GM23338 (cell line): ENCODE data around the gene KIF25. TPM values are rescaled to one million over a fixed set of nuclear protein-coding genes. Genes with fewer than 3 reads are reported as not detected.

Source experiments
- ATAC-seq: fragments of 200-7000 bp; cut with Tn5 transposase; 3 replicates; pipeline ENCODE4 v1.9.1; 2020
- DNase-seq: peaks from one replicate; pipeline ENCODE4 v3.0.0-alpha.2; 2015; ENCODE audit warnings: low spot score
- H2AFZ ChIP-seq: fragments of 200-600 bp; sonication (generic); 2 replicates; pipeline ENCODE4 v1.8.0; 2016; ENCODE audit warnings: antibody characterized with exemption, mild to moderate bottlenecking, moderate library complexity
- H3F3A ChIP-seq: fragments of 200-600 bp; sonication (generic); replicated peaks from 2 replicates; pipeline ENCODE4 v1.8.0; 2017; ENCODE audit warnings: antibody characterized with exemption, mixed run types, low read depth
- H3K27ac ChIP-seq: fragments of 200-600 bp; sonication (generic); 2 replicates; pipeline ENCODE4 v1.6.1; 2016; ENCODE audit warnings: low read depth
- H3K27me3 ChIP-seq: fragments of 200-600 bp; sonication (generic); 2 replicates; pipeline ENCODE4 v1.8.0; 2016; ENCODE audit warnings: mild to moderate bottlenecking, mixed run types, moderate library complexity; ENCODE audit not compliant: insufficient read depth
- H3K36me3 ChIP-seq: fragments of 200-600 bp; sonication (generic); 2 replicates; pipeline ENCODE4 v1.8.0; 2016; ENCODE audit warnings: mild to moderate bottlenecking; ENCODE audit not compliant: insufficient read depth
- H3K4me1 ChIP-seq: fragments of 200-600 bp; sonication (generic); 2 replicates; pipeline ENCODE4 v1.8.0; 2016; ENCODE audit warnings: mild to moderate bottlenecking, moderate library complexity; ENCODE audit not compliant: insufficient read depth
- H3K4me2 ChIP-seq: fragments of 200-600 bp; sonication (generic); 2 replicates; pipeline ENCODE4 v1.7.1; 2017; ENCODE audit warnings: mixed run types
- H3K4me3 ChIP-seq: fragments of 200-600 bp; sonication (generic); 2 replicates; pipeline ENCODE4 v1.6.1; 2016; ENCODE audit warnings: mixed run types
- H3K79me2 ChIP-seq: fragments of 200-600 bp; sonication (generic); replicated peaks from 2 replicates; pipeline ENCODE4 v1.8.0; 2017; ENCODE audit warnings: mild to moderate bottlenecking; ENCODE audit not compliant: insufficient read depth
- H3K9me2 ChIP-seq: fragments of 200-600 bp; sonication (generic); 2 replicates; pipeline ENCODE4 v1.8.0; 2017; ENCODE audit not compliant: insufficient read depth
- H4K20me1 ChIP-seq: fragments of 200-600 bp; sonication (generic); replicated peaks from 2 replicates; pipeline ENCODE4 v1.8.0; 2017; ENCODE audit warnings: mild to moderate bottlenecking; ENCODE audit not compliant: insufficient read depth
- H3K27ac Mint-ChIP-seq: 2 replicates; pipeline ENCODE4 v1.8.0; 2020; ENCODE audit warnings: inconsistent platforms, mild to moderate bottlenecking, moderate library complexity, mixed read lengths
- H3K27me3 Mint-ChIP-seq: 3 replicates; pipeline ENCODE4 v1.8.0; 2022; ENCODE audit warnings: low read depth, mild to moderate bottlenecking, moderate library complexity, mixed read lengths, inconsistent platforms; ENCODE audit not compliant: insufficient read depth, poor library complexity
- H3K36me3 Mint-ChIP-seq: 3 replicates; pipeline ENCODE4 v1.8.0; 2021; ENCODE audit warnings: low read depth, mild to moderate bottlenecking, inconsistent platforms, moderate library complexity, mixed read lengths
- H3K4me1 Mint-ChIP-seq: 3 replicates; pipeline ENCODE4 v1.8.0; 2020; ENCODE audit warnings: mild to moderate bottlenecking, inconsistent platforms, mixed read lengths
- H3K4me3 Mint-ChIP-seq: 3 replicates; pipeline ENCODE4 v1.8.0; 2021; ENCODE audit warnings: moderate library complexity, mild to moderate bottlenecking, inconsistent platforms, mixed read lengths
- H3K9me3 Mint-ChIP-seq: 3 replicates; pipeline ENCODE4 v1.8.0; 2020; ENCODE audit warnings: moderate library complexity, mild to moderate bottlenecking, inconsistent platforms, mixed read lengths
- CREB1 ChIP-seq: fragments of 250-450 bp; sonication (Bioruptor Pico); IDR thresholded peaks from 2 replicates; pipeline ENCODE4 v1.5.0; 2020; ENCODE audit warnings: low read depth, mild to moderate bottlenecking, moderate library complexity
- EZH2phosphoT487 ChIP-seq: fragments of 200-600 bp; sonication (generic); IDR thresholded peaks from one replicate; pipeline ENCODE4 v1.8.1; 2018; ENCODE audit warnings: antibody characterized with exemption; ENCODE audit not compliant: unreplicated experiment
- JUNB ChIP-seq: IDR thresholded peaks from one replicate; pipeline ENCODE4 v1.6.1; 2016; ENCODE audit warnings: antibody characterized with exemption; ENCODE audit not compliant: unreplicated experiment
- NANOG ChIP-seq: IDR thresholded peaks from 2 replicates; pipeline ENCODE4 v1.6.1; 2016; ENCODE audit warnings: antibody characterized with exemption, borderline replicate concordance
- POLR2AphosphoS5 ChIP-seq: IDR thresholded peaks from 2 replicates; pipeline ENCODE4 v1.6.1; 2016; ENCODE audit warnings: antibody characterized with exemption, low read depth
- STAT1 ChIP-seq: IDR thresholded peaks from one replicate; pipeline ENCODE4 v1.6.1; 2016; ENCODE audit warnings: antibody characterized with exemption; ENCODE audit not compliant: unreplicated experiment
- ZNF114 ChIP-seq: fragments of 250-450 bp; sonication (Bioruptor Pico); IDR thresholded peaks from 2 replicates; pipeline ENCODE4 v1.5.0; 2020; ENCODE audit warnings: mild to moderate bottlenecking, moderate library complexity
- ZNF331 ChIP-seq: fragments of 250-450 bp; sonication (Bioruptor Pico); IDR thresholded peaks from 2 replicates; pipeline ENCODE4 v1.5.0; 2020; ENCODE audit warnings: low read depth, mild to moderate bottlenecking, moderate library complexity
- polyA plus RNA-seq: library from polyadenylated mRNA; unstranded; fragments of >200 nt; fragmentation: Nextera tagmentation; extraction: Ambion mirVana; gene quantifications from 2 replicates; pipeline ENCODE4 v1.2.1, GENCODE V29; 2016
- total RNA-seq: library from RNA; depleted of rRNA; stranded (reverse); fragments of >200 nt; shearing (Covaris generic); gene quantifications from 2 replicates; pipeline ENCODE4 v1.2.3, GENCODE V29; 2014
- TF ChIP-seq, protein P1 (sequence below): IDR thresholded peaks from one replicate; pipeline ENCODE4 v1.6.1; 2018; ENCODE audit warnings: antibody characterized with exemption; ENCODE audit not compliant: unreplicated experiment
- TF ChIP-seq, protein P2 (sequence below): fragments of 250-450 bp; sonication (Bioruptor Pico); IDR thresholded peaks from 2 replicates; pipeline ENCODE4 v1.5.0; 2020; ENCODE audit warnings: mild to moderate bottlenecking, moderate library complexity
- TF ChIP-seq, protein P3 (sequence below): IDR thresholded peaks from 2 replicates; pipeline ENCODE4 v1.6.1; 2016; ENCODE audit warnings: antibody characterized with exemption

Gene KIF25
- total and polyA plus RNA-seq, 2 experiments from 2014 or later = 0.69 to 0.76 TPM

DNA sequence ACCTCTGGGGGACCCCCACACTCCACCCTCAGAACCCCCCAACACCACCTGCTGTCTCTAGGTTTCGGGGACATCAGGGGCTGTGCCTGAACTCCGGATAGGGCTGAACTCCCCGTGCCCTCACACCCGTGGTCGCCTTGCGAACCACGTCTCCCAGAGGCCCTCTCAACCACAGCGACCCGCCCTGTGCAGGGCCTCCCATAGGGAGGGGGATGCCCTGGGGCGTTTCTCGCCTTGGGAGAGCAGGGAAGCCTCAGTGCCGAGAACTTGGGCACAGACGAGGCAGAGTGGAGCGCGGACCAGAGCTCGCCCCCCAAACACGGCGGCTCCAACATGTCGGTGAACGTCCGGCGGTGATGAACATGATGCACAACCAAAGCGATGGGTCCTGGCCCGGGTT lies 74.8 kb downstream of the KIF25 start (continued):
- TF ChIP-seq, protein P1, sequence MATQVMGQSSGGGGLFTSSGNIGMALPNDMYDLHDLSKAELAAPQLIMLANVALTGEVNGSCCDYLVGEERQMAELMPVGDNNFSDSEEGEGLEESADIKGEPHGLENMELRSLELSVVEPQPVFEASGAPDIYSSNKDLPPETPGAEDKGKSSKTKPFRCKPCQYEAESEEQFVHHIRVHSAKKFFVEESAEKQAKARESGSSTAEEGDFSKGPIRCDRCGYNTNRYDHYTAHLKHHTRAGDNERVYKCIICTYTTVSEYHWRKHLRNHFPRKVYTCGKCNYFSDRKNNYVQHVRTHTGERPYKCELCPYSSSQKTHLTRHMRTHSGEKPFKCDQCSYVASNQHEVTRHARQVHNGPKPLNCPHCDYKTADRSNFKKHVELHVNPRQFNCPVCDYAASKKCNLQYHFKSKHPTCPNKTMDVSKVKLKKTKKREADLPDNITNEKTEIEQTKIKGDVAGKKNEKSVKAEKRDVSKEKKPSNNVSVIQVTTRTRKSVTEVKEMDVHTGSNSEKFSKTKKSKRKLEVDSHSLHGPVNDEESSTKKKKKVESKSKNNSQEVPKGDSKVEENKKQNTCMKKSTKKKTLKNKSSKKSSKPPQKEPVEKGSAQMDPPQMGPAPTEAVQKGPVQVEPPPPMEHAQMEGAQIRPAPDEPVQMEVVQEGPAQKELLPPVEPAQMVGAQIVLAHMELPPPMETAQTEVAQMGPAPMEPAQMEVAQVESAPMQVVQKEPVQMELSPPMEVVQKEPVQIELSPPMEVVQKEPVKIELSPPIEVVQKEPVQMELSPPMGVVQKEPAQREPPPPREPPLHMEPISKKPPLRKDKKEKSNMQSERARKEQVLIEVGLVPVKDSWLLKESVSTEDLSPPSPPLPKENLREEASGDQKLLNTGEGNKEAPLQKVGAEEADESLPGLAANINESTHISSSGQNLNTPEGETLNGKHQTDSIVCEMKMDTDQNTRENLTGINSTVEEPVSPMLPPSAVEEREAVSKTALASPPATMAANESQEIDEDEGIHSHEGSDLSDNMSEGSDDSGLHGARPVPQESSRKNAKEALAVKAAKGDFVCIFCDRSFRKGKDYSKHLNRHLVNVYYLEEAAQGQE = no peak
- no peak for TF ChIP-seq POLR2AphosphoS5
- TF ChIP-seq EZH2phosphoT487 = no peak
- TF ChIP-seq ZNF331 (CRISPR knock-in tag) = no peak
- no peak for TF ChIP-seq STAT1
- TF ChIP-seq CREB1 = no peak
- no peak for TF ChIP-seq JUNB
- TF ChIP-seq ZNF114 (CRISPR knock-in tag) = no peak

DNA sequence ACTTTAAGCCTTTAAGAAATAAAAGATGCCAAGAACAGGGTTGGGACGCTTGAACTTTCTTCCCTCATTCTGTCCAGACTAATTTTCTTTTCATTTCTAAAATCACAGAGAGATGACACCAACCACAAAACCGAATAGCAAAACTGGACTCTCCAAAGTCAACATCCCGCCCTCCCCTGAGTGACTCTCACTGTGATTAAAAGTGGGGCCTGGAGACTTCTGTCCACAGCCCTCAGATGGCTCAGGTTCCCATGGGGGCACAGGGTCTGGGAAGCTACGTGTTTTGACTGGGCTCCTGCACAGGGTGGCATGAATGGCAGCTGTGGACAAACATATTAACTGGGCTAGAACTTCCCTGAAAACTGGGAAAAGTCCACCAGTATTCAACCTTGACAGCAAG lies 75.3 kb downstream of the KIF25 start:
- Histone ChIP-seq H3K36me3 (no peaks in the 10 kb centered on the region), H3K27me3 (no peaks in the 10 kb centered on the region), H4K20me1 (no peaks in the 10 kb centered on the region), H3K9me2 (no peaks in the 10 kb centered on the region), H3K27ac (no peak overlapping the region), H3K79me2 (no peaks in the 10 kb centered on the region), H3F3A (0 out of 2 replicates have a peak, but pooled peaks cover 3% of the 10 kb centered on the region), H2AFZ (no peak overlapping the region), H3K4me2 (no peak overlapping the region), H3K4me3 (no peak overlapping the region), H3K4me1 (no peaks in the 10 kb centered on the region)
- H3K9me3 Mint-ChIP-seq = no peaks in the 10 kb centered on the region
- ATAC-seq = no peak
- no peak overlapping the region for H3K4me3 Mint-ChIP-seq
- peaks cover 6% of the 10 kb centered on the region for H3K27me3 Mint-ChIP-seq
- no peak for DNase-seq
- H3K27ac Mint-ChIP-seq = no peak overlapping the region
- H3K36me3 Mint-ChIP-seq = no peaks in the 10 kb centered on the region
- H3K4me1 Mint-ChIP-seq = peaks cover 7% of the 10 kb centered on the region
- TF ChIP-seq STAT1 (no peak), ZNF331 (CRISPR knock-in tag) (no peak), EZH2phosphoT487 (no peak), NANOG (no peak)
- TF ChIP-seq, protein P2, sequence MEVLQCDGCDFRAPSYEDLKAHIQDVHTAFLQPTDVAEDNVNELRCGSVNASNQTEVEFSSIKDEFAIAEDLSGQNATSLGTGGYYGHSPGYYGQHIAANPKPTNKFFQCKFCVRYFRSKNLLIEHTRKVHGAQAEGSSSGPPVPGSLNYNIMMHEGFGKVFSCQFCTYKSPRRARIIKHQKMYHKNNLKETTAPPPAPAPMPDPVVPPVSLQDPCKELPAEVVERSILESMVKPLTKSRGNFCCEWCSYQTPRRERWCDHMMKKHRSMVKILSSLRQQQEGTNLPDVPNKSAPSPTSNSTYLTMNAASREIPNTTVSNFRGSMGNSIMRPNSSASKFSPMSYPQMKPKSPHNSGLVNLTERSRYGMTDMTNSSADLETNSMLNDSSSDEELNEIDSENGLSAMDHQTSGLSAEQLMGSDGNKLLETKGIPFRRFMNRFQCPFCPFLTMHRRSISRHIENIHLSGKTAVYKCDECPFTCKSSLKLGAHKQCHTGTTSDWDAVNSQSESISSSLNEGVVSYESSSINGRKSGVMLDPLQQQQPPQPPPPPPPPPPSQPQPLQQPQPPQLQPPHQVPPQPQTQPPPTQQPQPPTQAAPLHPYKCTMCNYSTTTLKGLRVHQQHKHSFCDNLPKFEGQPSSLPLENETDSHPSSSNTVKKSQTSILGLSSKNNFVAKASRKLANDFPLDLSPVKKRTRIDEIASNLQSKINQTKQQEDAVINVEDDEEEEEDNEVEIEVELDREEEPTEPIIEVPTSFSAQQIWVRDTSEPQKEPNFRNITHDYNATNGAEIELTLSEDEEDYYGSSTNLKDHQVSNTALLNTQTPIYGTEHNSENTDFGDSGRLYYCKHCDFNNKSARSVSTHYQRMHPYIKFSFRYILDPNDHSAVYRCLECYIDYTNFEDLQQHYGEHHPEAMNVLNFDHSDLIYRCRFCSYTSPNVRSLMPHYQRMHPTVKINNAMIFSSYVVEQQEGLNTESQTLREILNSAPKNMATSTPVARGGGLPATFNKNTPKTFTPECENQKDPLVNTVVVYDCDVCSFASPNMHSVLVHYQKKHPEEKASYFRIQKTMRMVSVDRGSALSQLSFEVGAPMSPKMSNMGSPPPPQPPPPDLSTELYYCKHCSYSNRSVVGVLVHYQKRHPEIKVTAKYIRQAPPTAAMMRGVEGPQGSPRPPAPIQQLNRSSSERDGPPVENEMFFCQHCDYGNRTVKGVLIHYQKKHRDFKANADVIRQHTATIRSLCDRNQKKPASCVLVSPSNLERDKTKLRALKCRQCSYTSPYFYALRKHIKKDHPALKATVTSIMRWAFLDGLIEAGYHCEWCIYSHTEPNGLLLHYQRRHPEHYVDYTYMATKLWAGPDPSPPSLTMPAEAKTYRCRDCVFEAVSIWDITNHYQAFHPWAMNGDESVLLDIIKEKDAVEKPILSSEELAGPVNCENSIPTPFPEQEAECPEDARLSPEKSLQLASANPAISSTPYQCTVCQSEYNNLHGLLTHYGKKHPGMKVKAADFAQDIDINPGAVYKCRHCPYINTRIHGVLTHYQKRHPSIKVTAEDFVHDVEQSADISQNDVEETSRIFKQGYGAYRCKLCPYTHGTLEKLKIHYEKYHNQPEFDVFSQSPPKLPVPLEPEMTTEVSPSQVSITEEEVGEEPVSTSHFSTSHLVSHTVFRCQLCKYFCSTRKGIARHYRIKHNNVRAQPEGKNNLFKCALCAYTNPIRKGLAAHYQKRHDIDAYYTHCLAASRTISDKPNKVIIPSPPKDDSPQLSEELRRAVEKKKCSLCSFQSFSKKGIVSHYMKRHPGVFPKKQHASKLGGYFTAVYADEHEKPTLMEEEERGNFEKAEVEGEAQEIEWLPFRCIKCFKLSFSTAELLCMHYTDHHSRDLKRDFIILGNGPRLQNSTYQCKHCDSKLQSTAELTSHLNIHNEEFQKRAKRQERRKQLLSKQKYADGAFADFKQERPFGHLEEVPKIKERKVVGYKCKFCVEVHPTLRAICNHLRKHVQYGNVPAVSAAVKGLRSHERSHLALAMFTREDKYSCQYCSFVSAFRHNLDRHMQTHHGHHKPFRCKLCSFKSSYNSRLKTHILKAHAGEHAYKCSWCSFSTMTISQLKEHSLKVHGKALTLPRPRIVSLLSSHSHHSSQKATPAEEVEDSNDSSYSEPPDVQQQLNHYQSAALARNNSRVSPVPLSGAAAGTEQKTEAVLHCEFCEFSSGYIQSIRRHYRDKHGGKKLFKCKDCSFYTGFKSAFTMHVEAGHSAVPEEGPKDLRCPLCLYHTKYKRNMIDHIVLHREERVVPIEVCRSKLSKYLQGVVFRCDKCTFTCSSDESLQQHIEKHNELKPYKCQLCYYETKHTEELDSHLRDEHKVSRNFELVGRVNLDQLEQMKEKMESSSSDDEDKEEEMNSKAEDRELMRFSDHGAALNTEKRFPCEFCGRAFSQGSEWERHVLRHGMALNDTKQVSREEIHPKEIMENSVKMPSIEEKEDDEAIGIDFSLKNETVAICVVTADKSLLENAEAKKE (CRISPR knock-in tag) = no peak
- TF ChIP-seq, protein P3, sequence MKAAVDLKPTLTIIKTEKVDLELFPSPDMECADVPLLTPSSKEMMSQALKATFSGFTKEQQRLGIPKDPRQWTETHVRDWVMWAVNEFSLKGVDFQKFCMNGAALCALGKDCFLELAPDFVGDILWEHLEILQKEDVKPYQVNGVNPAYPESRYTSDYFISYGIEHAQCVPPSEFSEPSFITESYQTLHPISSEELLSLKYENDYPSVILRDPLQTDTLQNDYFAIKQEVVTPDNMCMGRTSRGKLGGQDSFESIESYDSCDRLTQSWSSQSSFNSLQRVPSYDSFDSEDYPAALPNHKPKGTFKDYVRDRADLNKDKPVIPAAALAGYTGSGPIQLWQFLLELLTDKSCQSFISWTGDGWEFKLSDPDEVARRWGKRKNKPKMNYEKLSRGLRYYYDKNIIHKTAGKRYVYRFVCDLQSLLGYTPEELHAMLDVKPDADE = no peak
- TF ChIP-seq, protein P1 = no peak
